HCT116 (cell line): Measurements from ENCODE around the gene WFDC2. TPM values are rescaled to one million over a fixed set of nuclear protein-coding genes. Genes with fewer than 3 reads are reported as not detected.

Experiments
- ATAC-seq: fragments of 200-7000 bp; cut with Tn5 transposase; 2 replicates; pipeline ENCODE4 v1.9.1; 2020; ENCODE audit warnings: mild to moderate bottlenecking, moderate library complexity
- BruUV-seq: library from RNA; stranded (reverse); fragments of 400-500 nt; replicated peaks from 2 replicates; lab custom pipeline; 2021; lab: Mats Ljungman, UMichigan
- CTCF ChIA-PET: fragments of 300-600 bp; sonication (Branson Sonifier 250); formaldehyde crosslinking; loops from one replicate; lab custom pipeline; 2021; ENCODE audit warnings: antibody characterized with exemption; lab: Charles Lee
- POLR2A ChIA-PET: fragments of 300-600, 350-600 bp; sonication (Branson Sonifier 250); formaldehyde crosslinking; loops from one replicate; lab custom pipeline; 2021; ENCODE audit warnings: antibody characterized with exemption; lab: Charles Lee
- RAD21 ChIA-PET, 2 experiments: fragments of 300-600 bp; sonication (Branson Sonifier 250); formaldehyde crosslinking; loops; one replicate each; lab custom pipeline; 2023; ENCODE audit warnings: low total read pairs in 2 of 2; ENCODE audit not compliant: uncharacterized antibody in 2 of 2, unreplicated experiment in 2 of 2, low non-redundant PET in 1 of 2; lab: Charles Lee
- DNase-seq: peaks from one replicate; pipeline ENCODE4 v3.0.0-alpha.2; 2010; ENCODE audit warnings: low read depth, low spot score
- H2AFZ ChIP-seq: fragments of 200-600 bp; shearing (Covaris generic), sonication (generic); 2 replicates; pipeline ENCODE4 v1.6.1; 2017; ENCODE audit warnings: low read depth, mixed run types, mixed read lengths, antibody characterized with exemption, low read length; ENCODE audit not compliant: poor library complexity, severe bottlenecking
- H3K27ac ChIP-seq: 2 replicates; pipeline ENCODE4 v1.5.1; 2012; ENCODE audit warnings: low read depth, low read length
- H3K27me3 ChIP-seq: fragments of 200-600 bp; sonication (generic); 2 replicates; pipeline ENCODE4 v1.6.1; 2016; ENCODE audit warnings: mixed run types, low read length, mixed read lengths; ENCODE audit not compliant: insufficient read depth
- H3K36me3 ChIP-seq, 2 experiments: fragments of 200-500 bp in 1 of 2; fragments of 200-600 bp in 1 of 2; sonication (Bioruptor generic) in 1 of 2; sonication (generic) in 1 of 2; 2 replicates each; pipeline versions ENCODE4 v1.5.1 to v1.6.1; 2014 to 2016; ENCODE audit warnings: low read length in 2 of 2, inconsistent platforms in 1 of 2, mixed read lengths in 1 of 2, mixed run types in 1 of 2; ENCODE audit not compliant: insufficient read depth in 2 of 2, control insufficient read depth in 1 of 2
- H3K4me1 ChIP-seq, 2 experiments: fragments of 200-600 bp in 1 of 2; sonication (generic) in 1 of 2; 2 replicates each; pipeline versions ENCODE4 v1.5.1 to v1.6.1; 2012 to 2017; ENCODE audit warnings: low read length in 2 of 2, inconsistent platforms in 1 of 2, mild to moderate bottlenecking in 1 of 2, mixed read lengths in 1 of 2, mixed run types in 1 of 2, moderate library complexity in 1 of 2; ENCODE audit not compliant: insufficient read depth in 2 of 2, control insufficient read depth in 1 of 2
- H3K4me2 ChIP-seq: fragments of 200-600 bp; sonication (generic); 2 replicates; pipeline ENCODE4 v1.6.1; 2017; ENCODE audit warnings: mixed run types, low read length, mixed read lengths
- H3K4me3 ChIP-seq, 2 experiments: fragments of 200-600 bp in 1 of 2; sonication (generic) in 1 of 2; replicated peaks in 1 of 2; 2 replicates each; pipeline ENCODE4 v1.5.1; 2011 to 2016; ENCODE audit warnings: low read length in 2 of 2, control low read depth in 1 of 2, low read depth in 1 of 2, mild to moderate bottlenecking in 1 of 2, mixed read lengths in 1 of 2, mixed run types in 1 of 2
- H3K79me2 ChIP-seq: fragments of 200-600 bp; sonication (generic); 2 replicates; pipeline ENCODE4 v1.6.1; 2017; ENCODE audit warnings: mild to moderate bottlenecking, mixed run types, low read length, moderate library complexity, mixed read lengths; ENCODE audit not compliant: insufficient read depth
- H3K9ac ChIP-seq: fragments of 200-600 bp; sonication (generic); 2 replicates; pipeline ENCODE4 v1.6.1; 2016; ENCODE audit warnings: low read length, mixed read lengths
- H3K9me2 ChIP-seq: fragments of 200-600 bp; sonication (generic), shearing (Covaris generic); 2 replicates; pipeline ENCODE4 v1.6.1; 2017; ENCODE audit warnings: mixed run types, mild to moderate bottlenecking, moderate library complexity; ENCODE audit not compliant: insufficient read depth
- H3K9me3 ChIP-seq, 2 experiments: fragments of 200-500 bp in 1 of 2; fragments of 200-600 bp in 1 of 2; sonication (Bioruptor generic) in 1 of 2; sonication (generic) in 1 of 2; 2 replicates each; pipeline ENCODE4 v1.6.1; 2014 to 2017; ENCODE audit warnings: low read length in 2 of 2, mixed read lengths in 2 of 2, inconsistent platforms in 1 of 2, low read depth in 1 of 2, mild to moderate bottlenecking in 1 of 2, mixed run types in 1 of 2, moderate library complexity in 1 of 2; ENCODE audit not compliant: control insufficient read depth in 1 of 2, insufficient read depth in 1 of 2
- H4K20me1 ChIP-seq: fragments of 200-600 bp; sonication (generic), shearing (Covaris generic); 2 replicates; pipeline ENCODE4 v1.6.1; 2017; ENCODE audit warnings: mixed run types, mild to moderate bottlenecking, moderate library complexity; ENCODE audit not compliant: insufficient read depth
- CEBPB ChIP-seq: IDR thresholded peaks from 2 replicates; pipeline ENCODE4 v1.6.1; 2012; ENCODE audit warnings: low read depth
- ELF1 ChIP-seq: IDR thresholded peaks from 2 replicates; pipeline ENCODE4 v1.6.1; 2012; ENCODE audit warnings: low read depth, borderline replicate concordance
- JUND ChIP-seq: IDR thresholded peaks from 2 replicates; pipeline ENCODE4 v1.6.1; 2012
- MAX ChIP-seq: IDR thresholded peaks from 2 replicates; pipeline ENCODE4 v1.6.1; 2012
- POLR2AphosphoS5 ChIP-seq: IDR thresholded peaks from 2 replicates; pipeline ENCODE4 v1.6.1; 2011; ENCODE audit warnings: mild to moderate bottlenecking, low read depth, low read length, moderate library complexity
- SIN3A ChIP-seq: IDR thresholded peaks from 2 replicates; pipeline ENCODE4 v1.6.1; 2012; ENCODE audit warnings: low read depth
- SP1 ChIP-seq: IDR thresholded peaks from 2 replicates; pipeline ENCODE4 v1.6.1; 2012; ENCODE audit warnings: low read depth
- ZNF274 ChIP-seq: fragments of 200-500 bp; sonication (Bioruptor generic); IDR thresholded peaks from 2 replicates; pipeline ENCODE4 v1.6.1; 2014; ENCODE audit warnings: mild to moderate bottlenecking, low read depth, low read length, inconsistent platforms
- intact Hi-C: fragments of 100-400 bp; cut with micrococcal nuclease; formaldehyde crosslinking; loops from 2 replicates; pipeline ENCODE4 v1.10.0; 2022
- total RNA-seq: library from RNA; stranded (reverse); gene quantifications from one replicate; pipeline ENCODE4 v1.2.1, GENCODE V29; 2021; ENCODE audit not compliant: unreplicated experiment
- TF ChIP-seq, protein P1 (sequence below), 3 experiments: fragments of 200-600 bp in 1 of 3; sonication (generic) in 1 of 3; IDR thresholded peaks in 2 of 3; conservative IDR thresholded peaks in 1 of 3; 2 replicates each; pipeline ENCODE4 v1.5.1; 2012 to 2017; ENCODE audit warnings: low read depth in 2 of 3, low read length in 2 of 3, antibody characterized with exemption in 1 of 3, borderline replicate concordance in 1 of 3, control low read depth in 1 of 3, mild to moderate bottlenecking in 1 of 3, mixed read lengths in 1 of 3, mixed run types in 1 of 3, moderate library complexity in 1 of 3; ENCODE audit not compliant: insufficient read depth in 1 of 3
- TF ChIP-seq, protein P2 (sequence below): IDR thresholded peaks from 2 replicates; pipeline ENCODE4 v1.6.1; 2011; ENCODE audit warnings: mild to moderate bottlenecking, low read length, moderate library complexity; ENCODE audit not compliant: insufficient replicate concordance; ENCODE audit errors: extremely low read depth
- TF ChIP-seq, protein P3 (sequence below): IDR thresholded peaks from 2 replicates; pipeline ENCODE4 v1.6.1; 2012

Gene WFDC2
- total RNA-seq, 1 experiment from 2014 or later: 1.1 TPM

DNA sequence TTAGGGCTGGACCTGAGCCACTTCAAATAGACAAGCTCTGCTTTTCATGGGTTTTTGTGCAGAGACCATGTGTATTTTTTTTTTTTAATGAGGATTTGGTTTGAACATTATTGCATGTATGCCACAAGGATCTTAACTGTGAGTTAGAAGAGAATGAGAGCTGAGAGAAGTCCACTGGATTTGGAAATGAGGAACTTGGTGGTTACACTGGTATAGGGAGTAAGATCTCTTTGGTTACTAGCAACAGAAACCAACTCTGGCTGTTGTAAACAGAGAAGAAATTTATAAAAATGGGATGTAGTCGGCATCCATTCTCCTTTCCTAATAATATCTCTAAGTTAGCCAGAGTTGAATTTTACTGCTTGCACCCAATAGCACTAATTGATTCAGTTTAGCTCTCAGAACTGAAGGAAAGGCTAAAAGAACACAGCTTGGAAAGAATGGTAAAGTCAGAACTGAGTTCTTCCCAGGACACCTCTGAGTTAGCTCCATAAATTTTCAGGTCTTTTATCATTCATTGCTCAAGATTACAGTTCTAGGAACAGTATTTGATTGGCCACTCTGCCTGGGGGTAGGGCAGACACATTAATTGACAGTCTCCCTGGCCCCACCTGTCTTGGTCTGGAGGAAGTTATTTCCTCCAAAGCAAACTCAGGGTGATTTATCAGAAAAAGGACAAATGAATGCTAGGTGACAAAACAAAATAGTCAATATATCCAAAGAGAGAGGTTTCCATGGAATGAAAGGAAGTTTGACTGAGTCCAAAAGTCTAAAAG is 3.9 kb upstream of the WFDC2 start (continued):
- TF ChIP-seq, protein P1, sequence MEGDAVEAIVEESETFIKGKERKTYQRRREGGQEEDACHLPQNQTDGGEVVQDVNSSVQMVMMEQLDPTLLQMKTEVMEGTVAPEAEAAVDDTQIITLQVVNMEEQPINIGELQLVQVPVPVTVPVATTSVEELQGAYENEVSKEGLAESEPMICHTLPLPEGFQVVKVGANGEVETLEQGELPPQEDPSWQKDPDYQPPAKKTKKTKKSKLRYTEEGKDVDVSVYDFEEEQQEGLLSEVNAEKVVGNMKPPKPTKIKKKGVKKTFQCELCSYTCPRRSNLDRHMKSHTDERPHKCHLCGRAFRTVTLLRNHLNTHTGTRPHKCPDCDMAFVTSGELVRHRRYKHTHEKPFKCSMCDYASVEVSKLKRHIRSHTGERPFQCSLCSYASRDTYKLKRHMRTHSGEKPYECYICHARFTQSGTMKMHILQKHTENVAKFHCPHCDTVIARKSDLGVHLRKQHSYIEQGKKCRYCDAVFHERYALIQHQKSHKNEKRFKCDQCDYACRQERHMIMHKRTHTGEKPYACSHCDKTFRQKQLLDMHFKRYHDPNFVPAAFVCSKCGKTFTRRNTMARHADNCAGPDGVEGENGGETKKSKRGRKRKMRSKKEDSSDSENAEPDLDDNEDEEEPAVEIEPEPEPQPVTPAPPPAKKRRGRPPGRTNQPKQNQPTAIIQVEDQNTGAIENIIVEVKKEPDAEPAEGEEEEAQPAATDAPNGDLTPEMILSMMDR (IDR thresholded peaks at IDR 0.05 in 2 of 3, conservative IDR thresholded peaks at IDR 0.05 in 1 of 3; ENCODE audit: borderline replicate concordance in 1 of 3, insufficient read depth in 1 of 3, low read depth in 2 of 3, low read length in 2 of 3): no peak
- TF ChIP-seq SIN3A: no peak

DNA sequence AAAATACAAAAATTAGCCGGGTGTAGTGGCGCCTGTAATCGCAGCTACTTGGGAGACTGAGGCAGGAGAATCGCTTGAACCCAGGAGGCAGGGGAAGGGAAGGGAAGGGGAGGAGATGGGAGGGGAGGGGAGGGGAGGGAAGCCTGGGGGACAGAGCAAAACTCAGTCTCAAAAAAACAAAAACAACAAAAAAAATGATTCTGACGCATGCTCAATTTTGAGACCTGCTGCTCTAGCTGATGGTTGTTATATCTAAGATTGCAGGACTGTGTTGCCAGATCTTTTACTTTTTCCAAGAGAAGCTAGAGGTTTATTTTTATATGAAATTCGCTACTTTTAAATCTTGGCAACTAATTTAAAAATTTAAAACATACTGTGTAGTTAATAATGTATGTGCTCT is 2.4 kb upstream of the WFDC2 start:
- Histone ChIP-seq H3K36me3 (no peaks in the 10 kb centered on the region), H3K9me2 (no peaks in the 10 kb centered on the region), H3K4me1 (no peaks in the 10 kb centered on the region), H4K20me1 (no peaks in the 10 kb centered on the region), H3K9me3 (no peaks in the 10 kb centered on the region), H3K4me2 (no peak overlapping the region), H3K79me2 (no peaks in the 10 kb centered on the region), H3K9ac (no peak overlapping the region), H3K27me3 (peaks cover 23% of the 10 kb centered on the region), H2AFZ (no peak overlapping the region), H3K27ac (no peak overlapping the region), H3K4me3 (no peak overlapping the region)
- DNase-seq: no peak
- ChIA-PET POLR2A (no interaction called here), CTCF (interaction anchor here (1.2 kb wide), 1 partner anchor 9 kb away, joined by 3 read pairs; no protein-coding TSS in a partner anchor), RAD21 (no interaction called here)
- no peak for ATAC-seq
- no TSS peak for BruUV-seq
- intact Hi-C loops: no loop called here
- TF ChIP-seq, protein P2, sequence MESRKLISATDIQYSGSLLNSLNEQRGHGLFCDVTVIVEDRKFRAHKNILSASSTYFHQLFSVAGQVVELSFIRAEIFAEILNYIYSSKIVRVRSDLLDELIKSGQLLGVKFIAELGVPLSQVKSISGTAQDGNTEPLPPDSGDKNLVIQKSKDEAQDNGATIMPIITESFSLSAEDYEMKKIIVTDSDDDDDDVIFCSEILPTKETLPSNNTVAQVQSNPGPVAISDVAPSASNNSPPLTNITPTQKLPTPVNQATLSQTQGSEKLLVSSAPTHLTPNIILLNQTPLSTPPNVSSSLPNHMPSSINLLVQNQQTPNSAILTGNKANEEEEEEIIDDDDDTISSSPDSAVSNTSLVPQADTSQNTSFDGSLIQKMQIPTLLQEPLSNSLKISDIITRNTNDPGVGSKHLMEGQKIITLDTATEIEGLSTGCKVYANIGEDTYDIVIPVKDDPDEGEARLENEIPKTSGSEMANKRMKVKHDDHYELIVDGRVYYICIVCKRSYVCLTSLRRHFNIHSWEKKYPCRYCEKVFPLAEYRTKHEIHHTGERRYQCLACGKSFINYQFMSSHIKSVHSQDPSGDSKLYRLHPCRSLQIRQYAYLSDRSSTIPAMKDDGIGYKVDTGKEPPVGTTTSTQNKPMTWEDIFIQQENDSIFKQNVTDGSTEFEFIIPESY: no peak
- TF ChIP-seq, protein P1 (IDR thresholded peaks at IDR 0.05 in 2 of 3, conservative IDR thresholded peaks at IDR 0.05 in 1 of 3; ENCODE audit: borderline replicate concordance in 1 of 3, insufficient read depth in 1 of 3, low read depth in 2 of 3, low read length in 2 of 3): no peak
- TF ChIP-seq JUND (no peak), POLR2AphosphoS5 (no peak), ZNF274 (no peak), ELF1 (no peak), SP1 (no peak), MAX (no peak), CEBPB (no peak)
- TF ChIP-seq, protein P3, sequence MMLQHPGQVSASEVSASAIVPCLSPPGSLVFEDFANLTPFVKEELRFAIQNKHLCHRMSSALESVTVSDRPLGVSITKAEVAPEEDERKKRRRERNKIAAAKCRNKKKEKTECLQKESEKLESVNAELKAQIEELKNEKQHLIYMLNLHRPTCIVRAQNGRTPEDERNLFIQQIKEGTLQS: no peak
